HCT116 (cell line): ENCODE measurements around the gene PIGN. TPM values are rescaled to one million over a fixed set of nuclear protein-coding genes. Genes with fewer than 3 reads are reported as not detected.

ENCODE experiments used
- ATAC-seq: fragments of 200-7000 bp; cut with Tn5 transposase; 2 replicates; pipeline ENCODE4 v1.9.1; 2020; ENCODE audit warnings: mild to moderate bottlenecking, moderate library complexity
- BruUV-seq: library from RNA; stranded (reverse); fragments of 400-500 nt; replicated peaks from 2 replicates; lab custom pipeline; 2021; lab: Mats Ljungman, UMichigan
- CTCF ChIA-PET: fragments of 300-600 bp; sonication (Branson Sonifier 250); formaldehyde crosslinking; loops from one replicate; lab custom pipeline; 2021; ENCODE audit warnings: antibody characterized with exemption; lab: Charles Lee
- POLR2A ChIA-PET: fragments of 300-600, 350-600 bp; sonication (Branson Sonifier 250); formaldehyde crosslinking; loops from one replicate; lab custom pipeline; 2021; ENCODE audit warnings: antibody characterized with exemption; lab: Charles Lee
- RAD21 ChIA-PET, 2 experiments: fragments of 300-600 bp; sonication (Branson Sonifier 250); formaldehyde crosslinking; loops; one replicate each; lab custom pipeline; 2023; ENCODE audit warnings: low total read pairs in 2 of 2; ENCODE audit not compliant: uncharacterized antibody in 2 of 2, unreplicated experiment in 2 of 2, low non-redundant PET in 1 of 2; lab: Charles Lee
- DNase-seq: peaks from one replicate; pipeline ENCODE4 v3.0.0-alpha.2; 2010; ENCODE audit warnings: low read depth, low spot score
- H2AFZ ChIP-seq: fragments of 200-600 bp; shearing (Covaris generic), sonication (generic); 2 replicates; pipeline ENCODE4 v1.6.1; 2017; ENCODE audit warnings: low read depth, mixed run types, mixed read lengths, antibody characterized with exemption, low read length; ENCODE audit not compliant: poor library complexity, severe bottlenecking
- H3K27ac ChIP-seq: 2 replicates; pipeline ENCODE4 v1.5.1; 2012; ENCODE audit warnings: low read depth, low read length
- H3K27me3 ChIP-seq: fragments of 200-600 bp; sonication (generic); 2 replicates; pipeline ENCODE4 v1.6.1; 2016; ENCODE audit warnings: mixed run types, low read length, mixed read lengths; ENCODE audit not compliant: insufficient read depth
- H3K36me3 ChIP-seq, 2 experiments: fragments of 200-500 bp in 1 of 2; fragments of 200-600 bp in 1 of 2; sonication (Bioruptor generic) in 1 of 2; sonication (generic) in 1 of 2; 2 replicates each; pipeline versions ENCODE4 v1.5.1 to v1.6.1; 2014 to 2016; ENCODE audit warnings: low read length in 2 of 2, inconsistent platforms in 1 of 2, mixed read lengths in 1 of 2, mixed run types in 1 of 2; ENCODE audit not compliant: insufficient read depth in 2 of 2, control insufficient read depth in 1 of 2
- H3K4me1 ChIP-seq, 2 experiments: fragments of 200-600 bp in 1 of 2; sonication (generic) in 1 of 2; 2 replicates each; pipeline versions ENCODE4 v1.5.1 to v1.6.1; 2012 to 2017; ENCODE audit warnings: low read length in 2 of 2, inconsistent platforms in 1 of 2, mild to moderate bottlenecking in 1 of 2, mixed read lengths in 1 of 2, mixed run types in 1 of 2, moderate library complexity in 1 of 2; ENCODE audit not compliant: insufficient read depth in 2 of 2, control insufficient read depth in 1 of 2
- H3K4me2 ChIP-seq: fragments of 200-600 bp; sonication (generic); 2 replicates; pipeline ENCODE4 v1.6.1; 2017; ENCODE audit warnings: mixed run types, low read length, mixed read lengths
- H3K4me3 ChIP-seq, 2 experiments: fragments of 200-600 bp in 1 of 2; sonication (generic) in 1 of 2; replicated peaks in 1 of 2; 2 replicates each; pipeline ENCODE4 v1.5.1; 2011 to 2016; ENCODE audit warnings: low read length in 2 of 2, control low read depth in 1 of 2, low read depth in 1 of 2, mild to moderate bottlenecking in 1 of 2, mixed read lengths in 1 of 2, mixed run types in 1 of 2
- H3K79me2 ChIP-seq: fragments of 200-600 bp; sonication (generic); 2 replicates; pipeline ENCODE4 v1.6.1; 2017; ENCODE audit warnings: mild to moderate bottlenecking, mixed run types, low read length, moderate library complexity, mixed read lengths; ENCODE audit not compliant: insufficient read depth
- H3K9ac ChIP-seq: fragments of 200-600 bp; sonication (generic); 2 replicates; pipeline ENCODE4 v1.6.1; 2016; ENCODE audit warnings: low read length, mixed read lengths
- H3K9me2 ChIP-seq: fragments of 200-600 bp; sonication (generic), shearing (Covaris generic); 2 replicates; pipeline ENCODE4 v1.6.1; 2017; ENCODE audit warnings: mixed run types, mild to moderate bottlenecking, moderate library complexity; ENCODE audit not compliant: insufficient read depth
- H3K9me3 ChIP-seq, 2 experiments: fragments of 200-500 bp in 1 of 2; fragments of 200-600 bp in 1 of 2; sonication (Bioruptor generic) in 1 of 2; sonication (generic) in 1 of 2; 2 replicates each; pipeline ENCODE4 v1.6.1; 2014 to 2017; ENCODE audit warnings: low read length in 2 of 2, mixed read lengths in 2 of 2, inconsistent platforms in 1 of 2, low read depth in 1 of 2, mild to moderate bottlenecking in 1 of 2, mixed run types in 1 of 2, moderate library complexity in 1 of 2; ENCODE audit not compliant: control insufficient read depth in 1 of 2, insufficient read depth in 1 of 2
- H4K20me1 ChIP-seq: fragments of 200-600 bp; sonication (generic), shearing (Covaris generic); 2 replicates; pipeline ENCODE4 v1.6.1; 2017; ENCODE audit warnings: mixed run types, mild to moderate bottlenecking, moderate library complexity; ENCODE audit not compliant: insufficient read depth
- ATF3 ChIP-seq: IDR thresholded peaks from 2 replicates; pipeline ENCODE4 v1.6.1; 2012
- CBX3 ChIP-seq: IDR thresholded peaks from 2 replicates; pipeline ENCODE4 v1.6.1; 2012; ENCODE audit warnings: low read depth
- CEBPB ChIP-seq: IDR thresholded peaks from 2 replicates; pipeline ENCODE4 v1.6.1; 2012; ENCODE audit warnings: low read depth
- CTCF ChIP-seq, 3 experiments: fragments of 200-600 bp in 1 of 3; sonication (generic) in 1 of 3; IDR thresholded peaks in 2 of 3; conservative IDR thresholded peaks in 1 of 3; 2 replicates each; pipeline ENCODE4 v1.5.1; 2012 to 2017; ENCODE audit warnings: low read depth in 2 of 3, low read length in 2 of 3, antibody characterized with exemption in 1 of 3, borderline replicate concordance in 1 of 3, control low read depth in 1 of 3, mild to moderate bottlenecking in 1 of 3, mixed read lengths in 1 of 3, mixed run types in 1 of 3, moderate library complexity in 1 of 3; ENCODE audit not compliant: insufficient read depth in 1 of 3
- ELF1 ChIP-seq: IDR thresholded peaks from 2 replicates; pipeline ENCODE4 v1.6.1; 2012; ENCODE audit warnings: low read depth, borderline replicate concordance
- EZH2 ChIP-seq: fragments of 200-600 bp; sonication (generic); IDR thresholded peaks from 2 replicates; pipeline ENCODE4 v1.6.1; 2017; ENCODE audit warnings: antibody characterized with exemption, mixed run types
- JUND ChIP-seq: IDR thresholded peaks from 2 replicates; pipeline ENCODE4 v1.6.1; 2012
- POLR2AphosphoS5 ChIP-seq: IDR thresholded peaks from 2 replicates; pipeline ENCODE4 v1.6.1; 2011; ENCODE audit warnings: mild to moderate bottlenecking, low read depth, low read length, moderate library complexity
- RAD21 ChIP-seq: IDR thresholded peaks from 2 replicates; pipeline ENCODE4 v1.6.1; 2012; ENCODE audit warnings: low read depth, mild to moderate bottlenecking
- SIN3A ChIP-seq: IDR thresholded peaks from 2 replicates; pipeline ENCODE4 v1.6.1; 2012; ENCODE audit warnings: low read depth
- SP1 ChIP-seq: IDR thresholded peaks from 2 replicates; pipeline ENCODE4 v1.6.1; 2012; ENCODE audit warnings: low read depth
- SRF ChIP-seq: IDR thresholded peaks from 2 replicates; pipeline ENCODE4 v1.6.1; 2012; ENCODE audit warnings: low read depth
- YY1 ChIP-seq: IDR thresholded peaks from 2 replicates; pipeline ENCODE4 v1.6.1; 2011; ENCODE audit warnings: low read length, low read depth, moderate library complexity, mild to moderate bottlenecking; ENCODE audit not compliant: insufficient replicate concordance; ENCODE audit errors: extremely low read depth
- ZBTB33 ChIP-seq: IDR thresholded peaks from 2 replicates; pipeline ENCODE4 v1.6.1; 2011; ENCODE audit warnings: mild to moderate bottlenecking, low read length, moderate library complexity; ENCODE audit not compliant: insufficient replicate concordance; ENCODE audit errors: extremely low read depth
- intact Hi-C: fragments of 100-400 bp; cut with micrococcal nuclease; formaldehyde crosslinking; loops from 2 replicates; pipeline ENCODE4 v1.10.0; 2022
- total RNA-seq: library from RNA; stranded (reverse); gene quantifications from one replicate; pipeline ENCODE4 v1.2.1, GENCODE V29; 2021; ENCODE audit not compliant: unreplicated experiment

PIGN gene
- total RNA-seq, 1 experiment from 2014 or later, result 12.2 TPM

- ATAC-seq (no peak), DNase-seq (no peak)
- Histone ChIP-seq H3K9me3 (peaks cover 0 to 3% of the 10 kb centered on the region in 2 experiments; a peak in 2 of 4 replicates), H4K20me1 (no peaks in the 10 kb centered on the region), H3K4me3 (no peak overlapping the region), H3K27me3 (no peaks in the 10 kb centered on the region), H2AFZ (no peak overlapping the region), H3K27ac (no peak overlapping the region), H3K4me2 (no peak overlapping the region), H3K4me1 (no peaks in the 10 kb centered on the region), H3K36me3 (no peaks in the 10 kb centered on the region), H3K79me2 (no peaks in the 10 kb centered on the region), H3K9me2 (no peaks in the 10 kb centered on the region), H3K9ac (no peak overlapping the region)
- RAD21 ChIA-PET, result no interaction called here
- no peak for TF ChIP-seq YY1
- no peak for TF ChIP-seq JUND
- no peak for TF ChIP-seq POLR2AphosphoS5
- no peak for TF ChIP-seq EZH2
- TF ChIP-seq RAD21, result no peak
- no peak for TF ChIP-seq CTCF (IDR thresholded peaks at IDR 0.05 in 2 of 3, conservative IDR thresholded peaks at IDR 0.05 in 1 of 3; ENCODE audit: borderline replicate concordance in 1 of 3, insufficient read depth in 1 of 3, low read depth in 2 of 3, low read length in 2 of 3)
- TF ChIP-seq SRF, result no peak
- TF ChIP-seq ELF1, result no peak
- TF ChIP-seq ZBTB33, result no peak
- no peak for TF ChIP-seq CBX3
- TF ChIP-seq CEBPB, result no peak
- TF ChIP-seq SP1, result no peak
- TF ChIP-seq ATF3, result no peak
- no peak for TF ChIP-seq SIN3A
- intact Hi-C loops, result no loop called here
- BruUV-seq, result no TSS peak
- POLR2A ChIA-PET, result no interaction called here
- CTCF ChIA-PET, result no interaction called here
Measured at GRCh38 chr18:62044490-62045000, 142.3 kb downstream of the PIGN start.
